Measurements from ENCODE around the gene PAM16.

Gene PAM16

DNA sequence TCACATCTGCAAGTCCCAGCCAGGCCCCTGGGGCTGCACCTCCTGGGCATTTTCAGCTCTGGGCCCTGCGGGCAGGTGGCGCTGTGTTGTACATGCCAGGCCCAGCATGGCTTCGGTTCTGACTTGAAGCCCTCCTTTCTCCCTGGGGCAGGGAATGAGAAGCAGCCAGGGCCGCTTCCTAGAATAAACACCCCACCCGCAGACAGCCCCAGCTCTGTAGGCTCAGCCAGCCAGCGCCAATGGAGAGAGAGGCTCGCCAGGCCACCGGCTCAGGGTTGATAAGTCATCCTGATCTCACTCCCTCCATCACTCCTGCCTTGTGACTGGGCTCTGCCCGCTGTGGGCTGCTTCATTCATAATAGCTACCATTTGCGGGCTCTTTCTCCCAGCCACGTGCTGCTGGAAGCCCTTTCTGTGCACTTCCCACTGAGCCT is 41.3 kb downstream of the PAM16 start:
- H3K36me3 ChIP-seq = no peaks in the 10 kb centered on the region
- intact Hi-C loops (cut with DNase I; ENCODE audit: low total_unique reads) = no loop called here
- DNase-seq = peak; percentile 47 to 87
- no peak overlapping the region for H3K4me3 ChIP-seq
- no peaks in the 10 kb centered on the region for H3K9me3 ChIP-seq
- H3K27me3 ChIP-seq = no peaks in the 10 kb centered on the region
- peaks cover 0 to 39% (median 17%) of the 10 kb centered on the region in 4 donors for H3K4me1 ChIP-seq
- TF ChIP-seq CTCF (IDR thresholded peaks at IDR 0.05) = peak; percentile 49 to 51
- H3K27ac ChIP-seq = peak overlapping the region; percentile 54 to 67

- intact Hi-C loops (cut with DNase I; ENCODE audit: low total_unique reads) = no loop called here
- no peaks in the 10 kb centered on the region for H3K36me3 ChIP-seq
- no peak for DNase-seq
- no peak for TF ChIP-seq CTCF (IDR thresholded peaks at IDR 0.05)
- H3K27me3 ChIP-seq = no peaks in the 10 kb centered on the region
- peak overlapping the region; percentile 54 to 67 for H3K27ac ChIP-seq
- H3K9me3 ChIP-seq = no peaks in the 10 kb centered on the region
- H3K4me1 ChIP-seq = peaks cover 0 to 34% (median 17%) of the 10 kb centered on the region in 4 donors
- H3K4me3 ChIP-seq = no peak overlapping the region
Measured at GRCh38 chr16:4309102-4309832, 41.9 kb downstream of the PAM16 start.

GRCh38 chr16:4307215-4308037 is 43.7 kb downstream of the PAM16 start:
- Histone ChIP-seq H3K36me3 (no peaks in the 10 kb centered on the region), H3K27me3 (no peaks in the 10 kb centered on the region), H3K4me1 (peaks cover 0 to 29% (median 14%) of the 10 kb centered on the region in 4 donors), H3K9me3 (no peaks in the 10 kb centered on the region), H3K4me3 (peak overlapping the region; percentile 53 to 62), H3K27ac (peak overlapping the region; percentile 78 to 83)
- intact Hi-C loops (cut with DNase I; ENCODE audit: low total_unique reads) = no loop called here
- TF ChIP-seq CTCF (IDR thresholded peaks at IDR 0.05) = no peak
- peak; percentile 88 to 96 for DNase-seq

DNA sequence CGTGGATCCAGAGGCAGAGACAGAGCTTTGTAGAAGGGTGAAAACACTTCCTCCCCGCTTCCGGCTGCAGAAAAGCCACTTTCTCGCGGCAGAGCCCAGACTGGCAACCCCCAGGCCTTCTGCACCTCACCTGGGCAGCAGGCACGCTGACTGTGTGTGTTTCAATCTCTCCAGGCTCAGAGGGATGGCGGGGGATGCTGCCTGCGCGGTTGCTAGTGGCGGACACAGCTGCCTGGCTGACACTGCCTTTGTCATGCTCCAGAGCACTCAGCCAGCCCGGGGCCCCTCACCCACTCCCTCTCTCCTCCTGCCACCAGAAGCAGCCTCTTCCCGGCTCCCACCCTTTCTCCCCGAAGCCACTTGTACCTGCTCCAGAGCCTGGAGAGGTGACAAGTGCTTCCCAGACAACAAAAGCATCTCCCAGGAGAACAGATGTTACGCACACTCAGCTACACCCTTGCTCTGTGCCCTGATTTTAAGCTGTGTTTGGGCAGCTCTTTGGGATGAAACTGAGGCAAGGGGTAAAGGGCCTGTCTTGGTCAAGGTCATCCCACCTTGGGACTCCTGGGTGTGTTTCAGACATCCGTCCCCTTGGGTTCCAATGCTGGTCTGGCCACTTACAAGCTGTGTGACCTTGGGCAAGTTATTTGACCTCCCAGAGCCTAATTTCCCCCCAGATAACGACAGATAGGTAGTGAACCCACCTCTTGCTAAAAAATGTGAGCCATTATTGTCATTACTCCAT is 44.5 kb downstream of the PAM16 start:
- Histone ChIP-seq H3K27me3 (no peaks in the 10 kb centered on the region), H3K4me3 (peak overlapping the region; percentile 53 to 62), H3K9me3 (no peaks in the 10 kb centered on the region), H3K4me1 (peaks cover 0 to 29% (median 14%) of the 10 kb centered on the region in 4 donors), H3K36me3 (no peaks in the 10 kb centered on the region), H3K27ac (peak overlapping the region; percentile 78 to 83)
- DNase-seq = no peak
- intact Hi-C loops (cut with DNase I; ENCODE audit: low total_unique reads) = no loop called here
- no peak for TF ChIP-seq CTCF (IDR thresholded peaks at IDR 0.05)

DNA sequence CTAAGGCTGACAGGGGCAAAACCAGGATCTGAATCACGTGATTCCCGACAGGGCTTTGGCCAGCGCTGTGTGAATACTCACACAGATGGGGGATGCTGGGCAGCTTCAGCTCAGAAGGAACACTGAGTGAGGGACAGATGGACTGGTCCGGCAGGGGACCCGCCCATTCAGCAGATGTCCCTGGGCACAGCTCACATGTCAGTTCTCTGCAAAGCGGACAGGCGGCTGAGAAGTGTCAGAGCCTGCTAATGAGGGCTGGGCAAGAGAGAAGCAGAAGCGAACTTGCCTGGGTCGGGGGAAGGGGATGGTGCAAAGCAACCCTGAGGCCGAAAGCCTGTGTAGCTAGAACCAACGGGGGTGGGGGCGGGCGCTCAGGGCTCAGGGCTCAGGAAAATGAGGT is 47.1 kb downstream of the PAM16 start:
- Histone ChIP-seq H3K27ac (no peak overlapping the region), H3K4me1 (peaks cover 2 to 32% (median 15%) of the 10 kb centered on the region in 4 donors), H3K4me3 (no peak overlapping the region), H3K27me3 (no peaks in the 10 kb centered on the region), H3K9me3 (no peaks in the 10 kb centered on the region), H3K36me3 (no peaks in the 10 kb centered on the region)
- intact Hi-C loops (cut with DNase I; ENCODE audit: low total_unique reads) = no loop called here
- DNase-seq = no peak
- no peak for TF ChIP-seq CTCF (IDR thresholded peaks at IDR 0.05)
